ENCODE results near the gene ECE1.
"Not testable (repeated sequence)": the region's sequence is repeated elsewhere in the genome, so short reads cannot be mapped to it uniquely, and the experiment has no call there.

The ECE1 gene

DNA sequence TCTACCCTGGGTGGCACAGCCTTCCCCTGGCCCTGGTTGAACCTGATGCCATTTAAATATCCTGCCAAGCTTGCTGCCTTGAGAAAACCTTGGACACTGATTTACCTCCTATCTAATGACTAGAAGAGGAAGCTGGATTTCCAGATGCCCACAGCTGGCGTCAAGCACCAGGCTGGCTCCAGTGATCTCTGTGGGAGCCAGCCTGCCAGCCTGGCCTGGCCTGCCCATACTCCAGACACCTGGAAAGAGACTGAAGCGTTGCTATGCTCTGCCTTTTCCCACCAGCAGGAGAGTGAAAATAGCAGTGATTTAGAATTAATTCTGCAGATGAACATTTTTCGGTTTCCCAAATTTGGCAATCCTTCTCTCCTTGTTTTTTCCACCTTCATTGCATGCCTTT, 102.0 kb downstream of the ECE1 start:
- H3K36me3 ChIP-seq: no peaks in the 10 kb centered on the region
- no peak for DNase-seq

DNA sequence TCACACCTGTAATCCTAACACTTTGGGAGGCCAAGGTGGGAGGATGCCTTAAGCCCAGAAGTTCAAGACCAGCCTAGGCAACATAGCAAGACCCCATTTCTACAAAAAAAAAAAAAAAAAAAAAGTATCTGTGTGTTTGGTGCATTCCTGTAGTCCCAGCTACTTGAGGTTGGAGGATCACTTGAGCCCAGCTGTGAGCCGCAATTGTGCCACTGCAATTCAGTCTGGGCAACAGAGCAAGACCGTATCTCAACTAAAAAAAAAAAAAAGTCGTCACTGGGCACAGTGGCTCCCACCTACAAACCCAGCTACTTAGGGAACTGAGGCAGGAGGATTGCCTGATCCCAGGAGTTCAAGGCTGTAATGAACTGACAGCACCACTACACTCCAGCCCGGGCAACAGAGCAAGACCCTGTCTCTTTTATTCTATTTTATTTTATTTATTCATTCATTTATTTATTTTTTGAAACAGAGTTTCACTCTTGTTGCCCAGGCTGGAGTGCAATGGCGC, 105.0 kb downstream of the ECE1 start:
- Histone ChIP-seq H3K4me3 (ENCODE audit: low read depth, low read length) (no peak overlapping the region), H3K9me3 (ENCODE audit: severe bottlenecking) (peaks cover 1% of the 10 kb centered on the region), H3K36me3 (no peaks in the 10 kb centered on the region), H3K27me3 (ENCODE audit: insufficient read depth, low read depth, severe bottlenecking) (no peaks in the 10 kb centered on the region), H3K27ac (no peak overlapping the region)
- DNase-seq: no peak
- TF ChIP-seq, protein P1, sequence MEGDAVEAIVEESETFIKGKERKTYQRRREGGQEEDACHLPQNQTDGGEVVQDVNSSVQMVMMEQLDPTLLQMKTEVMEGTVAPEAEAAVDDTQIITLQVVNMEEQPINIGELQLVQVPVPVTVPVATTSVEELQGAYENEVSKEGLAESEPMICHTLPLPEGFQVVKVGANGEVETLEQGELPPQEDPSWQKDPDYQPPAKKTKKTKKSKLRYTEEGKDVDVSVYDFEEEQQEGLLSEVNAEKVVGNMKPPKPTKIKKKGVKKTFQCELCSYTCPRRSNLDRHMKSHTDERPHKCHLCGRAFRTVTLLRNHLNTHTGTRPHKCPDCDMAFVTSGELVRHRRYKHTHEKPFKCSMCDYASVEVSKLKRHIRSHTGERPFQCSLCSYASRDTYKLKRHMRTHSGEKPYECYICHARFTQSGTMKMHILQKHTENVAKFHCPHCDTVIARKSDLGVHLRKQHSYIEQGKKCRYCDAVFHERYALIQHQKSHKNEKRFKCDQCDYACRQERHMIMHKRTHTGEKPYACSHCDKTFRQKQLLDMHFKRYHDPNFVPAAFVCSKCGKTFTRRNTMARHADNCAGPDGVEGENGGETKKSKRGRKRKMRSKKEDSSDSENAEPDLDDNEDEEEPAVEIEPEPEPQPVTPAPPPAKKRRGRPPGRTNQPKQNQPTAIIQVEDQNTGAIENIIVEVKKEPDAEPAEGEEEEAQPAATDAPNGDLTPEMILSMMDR (IDR thresholded peaks at IDR 0.05; ENCODE audit: low read depth, low read length): no peak

More for the DNA sequence above, 102.0 kb downstream of the ECE1 start:
- Histone ChIP-seq H3K27me3 (ENCODE audit: insufficient read depth, low read depth, severe bottlenecking) (no peaks in the 10 kb centered on the region), H3K9me3 (ENCODE audit: severe bottlenecking) (no peaks in the 10 kb centered on the region), H3K4me3 (ENCODE audit: low read depth, low read length) (no peak overlapping the region), H3K27ac (no peak overlapping the region)
- TF ChIP-seq, protein P1 (IDR thresholded peaks at IDR 0.05; ENCODE audit: low read depth, low read length): no peak

DNA sequence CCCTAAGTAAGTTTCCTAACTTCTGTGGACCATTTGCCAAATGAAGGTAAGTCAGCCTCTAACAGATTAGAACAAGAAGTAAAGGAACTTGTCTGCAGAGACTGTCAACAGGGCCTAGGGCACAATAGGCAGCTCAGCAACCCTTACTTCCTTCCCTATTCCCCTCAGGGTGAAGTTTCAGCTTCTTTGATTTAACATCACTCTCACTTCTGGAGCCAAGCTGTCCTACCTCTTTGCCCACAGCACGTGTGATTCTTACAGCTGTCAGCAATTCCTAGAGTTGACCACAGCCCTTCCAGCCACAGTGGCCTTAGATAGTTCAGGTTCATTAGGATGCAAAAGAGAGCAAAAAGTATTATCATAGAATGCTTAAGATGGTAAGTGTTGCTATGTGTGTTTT, 106.0 kb downstream of the ECE1 start:
- TF ChIP-seq, protein P1 (IDR thresholded peaks at IDR 0.05; ENCODE audit: low read depth, low read length): no peak
- H3K4me3 ChIP-seq (ENCODE audit: low read depth, low read length): no peak overlapping the region
- H3K27me3 ChIP-seq (ENCODE audit: insufficient read depth, low read depth, severe bottlenecking): no peaks in the 10 kb centered on the region
- no peak overlapping the region for H3K27ac ChIP-seq
- H3K36me3 ChIP-seq: no peaks in the 10 kb centered on the region
- H3K9me3 ChIP-seq (ENCODE audit: severe bottlenecking): peaks cover 3% of the 10 kb centered on the region
- no peak for DNase-seq

DNA sequence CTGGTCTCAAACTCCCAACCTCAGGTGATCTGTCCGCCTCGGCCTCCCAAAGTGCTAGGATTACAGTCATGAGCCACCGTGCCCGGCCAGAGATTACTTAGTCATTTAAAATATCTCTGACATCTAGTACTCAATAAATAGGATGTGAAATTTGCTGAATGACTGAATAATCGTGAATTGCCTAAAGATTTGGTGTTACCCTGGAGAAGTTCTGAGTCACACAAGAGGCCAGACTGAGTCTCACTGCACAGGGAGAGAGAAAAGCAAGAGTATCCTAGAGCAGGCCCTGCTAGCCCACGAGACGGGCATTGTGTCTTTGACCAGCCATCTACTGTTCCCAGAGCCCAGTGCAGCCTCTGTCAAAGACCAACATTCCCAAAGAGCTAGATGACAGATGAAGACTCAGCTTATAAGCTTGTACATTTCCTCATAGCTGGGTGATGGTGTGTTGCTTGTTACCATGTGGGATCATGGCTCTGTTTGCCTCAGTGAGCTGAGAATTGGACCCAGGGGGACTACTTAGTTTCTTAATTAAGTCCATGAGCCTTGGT, 108.0 kb downstream of the ECE1 start:
- Histone ChIP-seq H3K9me3 (ENCODE audit: severe bottlenecking) (peaks cover 4% of the 10 kb centered on the region), H3K27ac (no peak overlapping the region), H3K4me3 (ENCODE audit: low read depth, low read length) (no peak overlapping the region), H3K36me3 (no peaks in the 10 kb centered on the region), H3K27me3 (ENCODE audit: insufficient read depth, low read depth, severe bottlenecking) (no peaks in the 10 kb centered on the region)
- no peak for DNase-seq
- TF ChIP-seq, protein P1 (IDR thresholded peaks at IDR 0.05; ENCODE audit: low read depth, low read length): no peak

DNA sequence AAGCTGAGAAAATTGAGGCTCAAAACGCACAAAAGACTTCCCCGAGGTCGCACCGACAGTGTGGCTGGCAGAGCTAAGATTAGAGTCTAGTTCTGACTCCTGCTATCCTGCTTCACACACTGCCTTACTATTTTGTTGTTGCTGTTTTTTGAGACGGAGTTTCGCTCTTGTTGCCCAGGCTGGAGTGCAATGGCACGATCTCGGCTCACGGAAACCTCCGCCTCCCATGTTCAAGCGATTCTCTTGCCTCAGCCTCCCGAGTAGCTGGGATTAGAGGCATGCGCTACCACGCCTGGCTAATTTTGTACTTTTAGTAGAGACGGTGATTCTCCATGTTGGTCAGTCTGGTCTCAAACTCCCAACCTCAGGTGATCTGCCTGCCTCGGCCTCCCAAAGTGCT, 112.0 kb downstream of the ECE1 start:
- H3K27ac ChIP-seq, H3K36me3 ChIP-seq: not testable (repeated sequence)

DNA sequence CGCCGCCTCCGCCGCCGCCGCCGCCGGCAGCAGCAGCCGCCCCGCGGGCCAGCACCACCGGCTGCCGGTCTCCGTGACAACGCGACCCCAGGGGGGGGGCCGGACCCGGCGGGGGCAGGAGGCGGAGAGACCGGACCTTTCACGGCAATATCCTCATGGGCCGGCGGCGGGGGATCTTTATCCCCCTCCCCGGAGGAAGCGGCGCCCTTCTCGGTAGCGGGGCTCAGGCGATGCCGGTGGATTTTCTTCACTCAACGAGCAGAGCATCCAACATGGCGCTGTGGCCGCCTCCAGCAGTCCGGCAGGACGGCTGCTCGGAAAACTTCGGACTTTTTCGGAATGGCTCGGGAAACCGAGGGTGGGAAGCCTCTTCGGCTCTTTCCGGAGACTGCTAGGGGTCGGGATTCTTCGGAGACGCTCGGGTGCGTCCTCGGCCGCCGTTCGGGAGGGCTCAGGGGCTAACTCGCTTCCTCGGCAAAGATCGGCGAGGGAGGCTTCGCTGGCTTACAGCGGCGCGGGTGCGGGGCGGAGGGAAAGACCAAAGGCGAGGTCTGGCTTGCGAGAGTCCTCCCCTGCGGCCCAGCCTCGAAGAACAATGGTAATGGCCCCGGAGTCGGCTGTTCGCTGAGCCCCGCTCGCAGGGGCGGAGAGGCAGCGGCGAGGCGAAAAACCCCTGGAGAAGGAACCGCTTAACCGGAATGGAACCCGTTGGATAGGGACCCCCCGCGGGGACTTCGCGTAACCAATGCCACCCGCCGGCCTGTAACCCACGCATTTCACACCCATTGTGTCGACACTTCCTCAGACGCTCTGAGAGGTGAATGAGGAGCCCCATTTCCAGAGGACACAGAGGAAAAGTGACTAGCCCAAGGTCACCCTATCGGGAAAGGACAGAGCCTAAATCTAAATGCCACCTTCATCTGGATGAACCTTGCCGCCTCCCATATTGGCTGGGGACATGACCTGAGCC, 113.4 kb downstream of the ECE1 start, which contains the start of gene EIF4G3:
Gene EIF4G3, minus strand, starts transcription at position 312 of the 970 bp plus-strand sequence. CDS start 174,155 bp downstream, outside the sequence.
- Histone ChIP-seq H3K36me3 (peaks cover 4% of the 10 kb centered on the region), H3K4me3 (ENCODE audit: low read depth, low read length) (peak within 1 kb of the TSS; percentile 93), H3K27ac (peak within 1 kb of the TSS; percentile 91), H3K9me3 (ENCODE audit: severe bottlenecking) (peaks cover 5% of the 10 kb centered on the region), H3K27me3 (ENCODE audit: insufficient read depth, low read depth, severe bottlenecking) (no peaks in the 10 kb centered on the region)
- DNase-seq: peak; percentile 98
- TF ChIP-seq, protein P1 (IDR thresholded peaks at IDR 0.05; ENCODE audit: low read depth, low read length): no peak

More for the DNA sequence above, 112.0 kb downstream of the ECE1 start:
- not testable (repeated sequence) for H3K4me3 ChIP-seq (ENCODE audit: low read depth, low read length); DNase-seq; H3K9me3 ChIP-seq (ENCODE audit: severe bottlenecking); H3K27me3 ChIP-seq (ENCODE audit: insufficient read depth, low read depth, severe bottlenecking)

Data from WERI-Rb-1 (cell line).